Fibroblast of the aortic adventitia (primary cell): Measurements from ENCODE around the gene ARID5B. TPM values are rescaled to one million over a fixed set of nuclear protein-coding genes. Genes with fewer than 3 reads are reported as not detected.

Source experiments
- DNase-seq: peaks from one replicate; pipeline ENCODE4 v3.0.0-alpha.2; 2010; ENCODE audit warnings: low read depth
- H3K4me3 ChIP-seq: 2 replicates; pipeline ENCODE4 v1.5.1; 2011; ENCODE audit warnings: low read depth, mild to moderate bottlenecking, control low read depth, low read length, moderate library complexity
- total RNA-seq: library from RNA; depleted of rRNA; stranded (reverse); fragments of >200 nt; gene quantifications from 2 replicates; pipeline ENCODE4 v1.2.3, GENCODE V29; 2012; ENCODE audit warnings: low replicate concordance
- TF ChIP-seq, protein P1 (sequence below): IDR thresholded peaks from 2 replicates; pipeline ENCODE4 v1.5.1; 2011; ENCODE audit warnings: mild to moderate bottlenecking, low read length, control low read depth, inconsistent platforms; ENCODE audit not compliant: insufficient read depth

Gene ARID5B
- total RNA-seq, 1 donor, result 87.9 TPM

- peak; percentile 98 for DNase-seq
- H3K4me3 ChIP-seq, result peak overlapping the region; percentile 45
- TF ChIP-seq, protein P1, sequence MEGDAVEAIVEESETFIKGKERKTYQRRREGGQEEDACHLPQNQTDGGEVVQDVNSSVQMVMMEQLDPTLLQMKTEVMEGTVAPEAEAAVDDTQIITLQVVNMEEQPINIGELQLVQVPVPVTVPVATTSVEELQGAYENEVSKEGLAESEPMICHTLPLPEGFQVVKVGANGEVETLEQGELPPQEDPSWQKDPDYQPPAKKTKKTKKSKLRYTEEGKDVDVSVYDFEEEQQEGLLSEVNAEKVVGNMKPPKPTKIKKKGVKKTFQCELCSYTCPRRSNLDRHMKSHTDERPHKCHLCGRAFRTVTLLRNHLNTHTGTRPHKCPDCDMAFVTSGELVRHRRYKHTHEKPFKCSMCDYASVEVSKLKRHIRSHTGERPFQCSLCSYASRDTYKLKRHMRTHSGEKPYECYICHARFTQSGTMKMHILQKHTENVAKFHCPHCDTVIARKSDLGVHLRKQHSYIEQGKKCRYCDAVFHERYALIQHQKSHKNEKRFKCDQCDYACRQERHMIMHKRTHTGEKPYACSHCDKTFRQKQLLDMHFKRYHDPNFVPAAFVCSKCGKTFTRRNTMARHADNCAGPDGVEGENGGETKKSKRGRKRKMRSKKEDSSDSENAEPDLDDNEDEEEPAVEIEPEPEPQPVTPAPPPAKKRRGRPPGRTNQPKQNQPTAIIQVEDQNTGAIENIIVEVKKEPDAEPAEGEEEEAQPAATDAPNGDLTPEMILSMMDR, result no peak
Observed at GRCh38 chr10:61992671-61993668, 91.5 kb downstream of the ARID5B start.

- H3K4me3 ChIP-seq, result no peak overlapping the region
- TF ChIP-seq, protein P1, result no peak
- DNase-seq, result peak; percentile 63
Observed at GRCh38 chr10:61993711-61994401, 92.4 kb downstream of the ARID5B start.

DNA sequence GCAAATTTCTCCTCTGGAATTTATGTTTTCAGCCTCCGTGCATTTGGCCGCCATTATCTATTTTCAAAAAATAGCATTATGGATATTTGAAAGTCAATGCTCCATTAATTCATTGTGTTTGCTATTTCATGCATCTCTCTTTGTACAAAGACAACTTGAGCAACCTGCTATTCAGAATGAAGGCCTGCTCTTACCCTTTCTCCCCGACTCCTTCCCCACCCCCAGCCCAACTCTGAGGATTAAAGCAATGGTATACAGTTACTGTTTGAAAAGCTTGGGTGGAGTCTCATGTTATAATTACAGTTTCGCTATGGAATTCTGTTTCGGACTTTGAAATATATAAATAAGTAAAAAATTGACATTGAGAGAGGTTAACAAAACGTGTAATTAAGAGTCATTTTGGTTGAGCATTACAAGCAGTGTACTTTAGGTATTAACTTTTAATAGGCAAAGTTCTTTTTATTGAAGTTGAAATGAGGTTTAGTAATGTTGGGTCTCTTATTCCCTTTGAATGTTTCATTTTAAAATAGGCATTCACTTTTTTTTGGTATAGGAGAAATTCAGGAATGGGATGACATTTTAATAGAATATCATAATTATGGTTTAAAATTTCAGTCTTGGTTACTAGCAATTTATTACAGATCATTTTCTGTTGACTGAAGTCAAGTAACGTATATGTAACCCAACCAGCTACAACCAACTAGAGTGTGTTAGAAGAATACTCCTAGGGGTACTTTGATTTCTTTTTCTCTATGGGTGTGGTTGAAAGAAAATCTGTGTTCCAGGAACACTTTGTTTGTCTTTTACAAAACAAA lies 93.1 kb downstream of the ARID5B start:
- H3K4me3 ChIP-seq, result no peak overlapping the region
- TF ChIP-seq, protein P1, result no peak
- no peak for DNase-seq

DNA sequence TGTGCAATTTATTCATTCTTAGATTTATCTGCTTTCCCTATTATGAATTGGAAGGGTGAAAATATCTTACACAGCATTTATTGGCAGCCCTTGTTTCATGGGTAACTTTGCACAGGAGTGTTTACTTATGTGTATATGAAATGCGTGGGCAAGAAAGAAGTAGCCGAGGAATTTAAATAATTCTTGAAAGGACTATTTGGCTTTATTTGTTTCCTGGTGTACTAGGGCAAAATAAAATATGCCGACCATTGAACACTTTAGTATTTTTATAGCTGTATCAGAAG lies 93.7 kb downstream of the ARID5B start:
- TF ChIP-seq, protein P1, result no peak
- no peak for DNase-seq
- no peak overlapping the region for H3K4me3 ChIP-seq

GRCh38 chr10:61998937-61999336 lies 97.4 kb downstream of the ARID5B start:
- DNase-seq, result no peak
- TF ChIP-seq, protein P1, result no peak
- H3K4me3 ChIP-seq, result no peak overlapping the region

DNA sequence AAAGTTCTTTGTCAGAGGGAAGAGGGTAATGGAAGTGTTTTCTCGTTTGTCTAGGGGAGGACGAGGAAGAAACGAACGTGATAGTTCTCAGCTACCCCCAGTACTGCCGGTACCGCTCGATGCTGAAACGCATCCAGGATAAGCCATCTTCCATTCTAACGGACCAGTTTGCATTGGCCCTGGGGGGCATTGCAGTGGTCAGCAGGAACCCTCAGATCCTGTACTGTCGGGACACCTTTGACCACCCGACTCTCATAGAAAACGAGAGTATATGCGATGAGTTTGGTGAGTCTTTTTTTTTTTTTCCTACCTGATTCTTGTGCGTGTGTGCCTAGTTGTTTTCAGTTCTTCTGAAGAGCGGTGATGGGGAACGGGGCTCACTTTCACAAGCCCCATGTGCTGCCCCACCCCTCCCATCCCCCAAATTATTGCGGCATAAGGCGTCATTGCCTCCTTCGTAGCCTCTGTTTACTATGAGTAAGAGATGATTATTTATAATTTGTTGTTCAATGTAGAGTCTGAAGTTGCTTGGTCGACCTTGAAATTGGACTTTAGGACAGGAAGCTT lies 98.6 kb downstream of the ARID5B start:
- H3K4me3 ChIP-seq, result no peak overlapping the region
- no peak for DNase-seq
- TF ChIP-seq, protein P1, result no peak
